Keratinocyte (primary cell): Measurements from ENCODE around the gene PCCA.

Experiments used
- EZH2 ChIP-seq: IDR thresholded peaks from one replicate; pipeline ENCODE4 v1.6.1; 2012; ENCODE audit warnings: inconsistent platforms, mild to moderate bottlenecking, low read length, moderate library complexity
- TF ChIP-seq, protein P1 (sequence below), 3 experiments: IDR thresholded peaks in 1 of 3; conservative IDR thresholded peaks in 1 of 3; optimal IDR thresholded peaks in 1 of 3; 2 replicates in 2 of 3; 3 replicates in 1 of 3; pipeline versions ENCODE3 to v1.5.1; 2011; ENCODE audit warnings: low read length in 3 of 3, mild to moderate bottlenecking in 3 of 3, moderate library complexity in 2 of 3, control low read depth in 1 of 3, inconsistent platforms in 1 of 3; ENCODE audit not compliant: insufficient read depth in 2 of 3; ENCODE audit errors: extremely low read depth in 1 of 3

DNA sequence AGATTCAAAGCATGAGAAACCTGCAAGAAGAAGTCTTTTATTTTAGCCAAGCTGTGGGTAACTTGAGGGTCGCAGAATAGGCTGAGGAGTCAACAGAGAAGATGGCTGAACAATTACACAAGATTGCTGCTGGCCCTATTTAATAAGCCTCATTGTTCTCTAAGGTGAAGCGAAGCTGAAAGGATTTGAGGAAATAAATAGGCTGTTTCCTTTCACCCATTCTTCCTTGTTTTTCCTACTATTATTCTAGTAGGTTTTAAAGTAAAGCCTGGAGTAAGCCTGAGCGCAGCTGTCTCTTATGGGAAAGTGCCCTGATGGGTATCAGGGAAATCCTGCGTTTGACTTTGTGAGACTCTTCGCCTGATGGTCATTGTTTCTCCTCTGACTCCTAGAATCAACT, 25.0 kb upstream of the PCCA start:
- TF ChIP-seq, protein P1, sequence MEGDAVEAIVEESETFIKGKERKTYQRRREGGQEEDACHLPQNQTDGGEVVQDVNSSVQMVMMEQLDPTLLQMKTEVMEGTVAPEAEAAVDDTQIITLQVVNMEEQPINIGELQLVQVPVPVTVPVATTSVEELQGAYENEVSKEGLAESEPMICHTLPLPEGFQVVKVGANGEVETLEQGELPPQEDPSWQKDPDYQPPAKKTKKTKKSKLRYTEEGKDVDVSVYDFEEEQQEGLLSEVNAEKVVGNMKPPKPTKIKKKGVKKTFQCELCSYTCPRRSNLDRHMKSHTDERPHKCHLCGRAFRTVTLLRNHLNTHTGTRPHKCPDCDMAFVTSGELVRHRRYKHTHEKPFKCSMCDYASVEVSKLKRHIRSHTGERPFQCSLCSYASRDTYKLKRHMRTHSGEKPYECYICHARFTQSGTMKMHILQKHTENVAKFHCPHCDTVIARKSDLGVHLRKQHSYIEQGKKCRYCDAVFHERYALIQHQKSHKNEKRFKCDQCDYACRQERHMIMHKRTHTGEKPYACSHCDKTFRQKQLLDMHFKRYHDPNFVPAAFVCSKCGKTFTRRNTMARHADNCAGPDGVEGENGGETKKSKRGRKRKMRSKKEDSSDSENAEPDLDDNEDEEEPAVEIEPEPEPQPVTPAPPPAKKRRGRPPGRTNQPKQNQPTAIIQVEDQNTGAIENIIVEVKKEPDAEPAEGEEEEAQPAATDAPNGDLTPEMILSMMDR (optimal IDR thresholded peaks at IDR 0.05 in 1 of 3, IDR thresholded peaks at IDR 0.05 in 1 of 3, conservative IDR thresholded peaks at IDR 0.05 in 1 of 3; ENCODE audit: extremely low read depth in 1 of 3, insufficient read depth in 2 of 3, low read length in 3 of 3), result no peak
- no peak for TF ChIP-seq EZH2
